Kidney epithelial cell (primary cell): ENCODE measurements around the gene NDUFS5. TPM values are rescaled to one million over a fixed set of nuclear protein-coding genes. Genes with fewer than 3 reads are reported as not detected.
A peak's percentile ranks its signal among the peaks of the same experiment; 100 is the strongest.

Experiments
- DNase-seq: peaks from one replicate; pipeline ENCODE4 v3.0.0-alpha.2; 2010; ENCODE audit warnings: low read depth
- H3K27me3 ChIP-seq: 2 replicates; pipeline ENCODE4 v1.6.0; 2011; ENCODE audit warnings: low read length; ENCODE audit not compliant: control insufficient read depth, insufficient read depth
- H3K36me3 ChIP-seq: 2 replicates; pipeline ENCODE4 v1.5.1; 2011; ENCODE audit warnings: low read length; ENCODE audit not compliant: control insufficient read depth, insufficient read depth
- H3K4me3 ChIP-seq: 2 replicates; pipeline ENCODE4 v1.5.1; 2011; ENCODE audit warnings: low read depth, mild to moderate bottlenecking, control low read depth, low read length
- CTCF ChIP-seq: IDR thresholded peaks from 2 replicates; pipeline ENCODE4 v1.5.1; 2011; ENCODE audit warnings: mild to moderate bottlenecking, moderate library complexity, low read length, control low read depth, inconsistent platforms; ENCODE audit not compliant: insufficient read depth, poor library complexity, severe bottlenecking
- total RNA-seq: library from RNA; depleted of rRNA; stranded (reverse); fragments of >200 nt; gene quantifications from 2 replicates; pipeline ENCODE4 v1.2.3, GENCODE V29; 2015

Gene NDUFS5
- total RNA-seq, 1 donor from 2014 or later: 403 TPM

DNA sequence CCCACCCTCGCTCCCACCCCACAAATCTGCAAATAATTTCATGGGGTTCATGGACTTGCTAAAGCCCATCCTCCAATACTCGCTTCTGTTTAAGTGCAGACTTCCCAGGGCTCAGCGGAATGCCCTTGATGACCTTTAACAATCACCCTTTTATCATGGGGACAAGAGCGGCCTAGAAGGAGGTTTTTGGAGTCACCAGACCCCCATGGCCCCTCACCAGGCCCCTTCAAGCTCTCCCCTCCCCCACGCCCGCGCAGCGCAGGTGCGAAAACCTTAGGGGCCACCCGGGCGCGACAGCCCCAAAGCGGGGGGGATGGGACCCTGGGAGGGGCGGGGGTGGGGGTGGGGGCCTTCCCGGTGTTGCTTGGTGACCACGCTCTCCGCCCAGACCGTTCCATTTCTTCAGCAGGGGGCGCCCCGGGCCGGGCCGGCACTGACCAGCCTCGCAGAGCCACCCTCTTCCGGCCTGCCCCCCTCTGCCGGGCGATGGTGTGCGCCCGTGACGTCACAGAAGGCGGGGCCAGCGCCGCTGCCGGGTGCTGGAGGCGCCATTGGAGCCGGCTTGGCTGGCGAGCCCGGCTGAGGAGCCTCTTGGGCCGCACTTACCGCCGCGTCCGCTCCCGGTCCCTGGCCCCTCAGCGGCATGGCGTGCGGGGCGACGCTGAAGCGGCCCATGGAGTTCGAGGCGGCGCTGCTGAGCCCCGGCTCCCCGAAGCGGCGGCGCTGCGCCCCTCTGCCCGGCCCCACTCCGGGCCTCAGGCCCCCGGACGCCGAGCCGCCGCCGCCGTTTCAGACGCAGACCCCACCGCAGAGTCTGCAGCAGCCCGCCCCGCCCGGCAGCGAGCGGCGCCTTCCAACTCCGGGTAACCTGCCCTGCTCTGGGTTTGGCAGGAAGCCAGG lies 35.2 kb upstream of the NDUFS5 start, which contains the start of gene AKIRIN1:
Gene AKIRIN1, plus strand, starts transcription at position 539 of the 900 bp plus-strand sequence. Its CDS starts 105 bp downstream, at position 644.
- peak; percentile 70 for DNase-seq
- no peak for TF ChIP-seq CTCF
- H3K27me3 ChIP-seq: no peaks in the 10 kb centered on the region
- H3K4me3 ChIP-seq: peak within 1 kb of the TSS; percentile 94
- no peaks in the 10 kb centered on the region for H3K36me3 ChIP-seq

DNA sequence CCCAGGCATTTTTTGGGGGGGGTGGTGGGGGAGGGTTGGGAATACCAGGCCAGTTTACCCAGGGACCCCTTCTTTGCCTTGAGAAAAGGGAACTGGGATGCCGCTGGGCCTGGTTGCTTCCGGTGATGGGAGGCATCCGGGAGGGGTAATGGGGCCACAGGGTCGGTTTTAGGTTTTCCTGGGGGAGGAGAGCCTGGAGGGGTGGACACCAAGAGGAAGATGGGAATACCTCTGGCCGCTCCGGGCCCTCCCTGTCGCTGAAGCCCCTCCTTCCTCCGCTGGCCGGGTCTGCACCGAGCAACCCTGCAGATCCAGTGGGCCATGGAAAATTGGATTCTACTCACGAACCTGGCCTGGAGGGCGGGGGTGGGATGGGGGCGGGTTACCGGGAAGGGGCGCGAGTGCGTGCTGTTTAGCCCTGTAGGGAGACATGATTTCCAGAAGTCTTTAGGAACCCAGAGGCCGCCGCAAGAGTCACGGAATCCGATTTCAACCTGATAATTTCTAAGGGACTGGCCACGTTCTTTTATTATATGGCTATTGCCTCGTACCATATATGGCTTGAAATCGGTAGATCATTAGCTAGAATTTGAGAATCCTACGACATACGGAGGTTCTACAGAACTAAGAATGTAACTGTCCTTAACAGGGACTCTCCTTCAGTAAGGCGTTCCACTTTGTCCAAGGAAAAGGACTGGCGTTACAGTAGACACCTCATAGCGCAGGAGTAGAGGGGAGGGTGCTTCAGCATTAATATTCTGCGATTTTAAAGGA lies 34.3 kb upstream of the NDUFS5 start:
- no peak for DNase-seq
- Histone ChIP-seq H3K36me3 (no peaks in the 10 kb centered on the region), H3K27me3 (no peaks in the 10 kb centered on the region), H3K4me3 (peak overlapping the region; percentile 94)
- no peak for TF ChIP-seq CTCF

DNA sequence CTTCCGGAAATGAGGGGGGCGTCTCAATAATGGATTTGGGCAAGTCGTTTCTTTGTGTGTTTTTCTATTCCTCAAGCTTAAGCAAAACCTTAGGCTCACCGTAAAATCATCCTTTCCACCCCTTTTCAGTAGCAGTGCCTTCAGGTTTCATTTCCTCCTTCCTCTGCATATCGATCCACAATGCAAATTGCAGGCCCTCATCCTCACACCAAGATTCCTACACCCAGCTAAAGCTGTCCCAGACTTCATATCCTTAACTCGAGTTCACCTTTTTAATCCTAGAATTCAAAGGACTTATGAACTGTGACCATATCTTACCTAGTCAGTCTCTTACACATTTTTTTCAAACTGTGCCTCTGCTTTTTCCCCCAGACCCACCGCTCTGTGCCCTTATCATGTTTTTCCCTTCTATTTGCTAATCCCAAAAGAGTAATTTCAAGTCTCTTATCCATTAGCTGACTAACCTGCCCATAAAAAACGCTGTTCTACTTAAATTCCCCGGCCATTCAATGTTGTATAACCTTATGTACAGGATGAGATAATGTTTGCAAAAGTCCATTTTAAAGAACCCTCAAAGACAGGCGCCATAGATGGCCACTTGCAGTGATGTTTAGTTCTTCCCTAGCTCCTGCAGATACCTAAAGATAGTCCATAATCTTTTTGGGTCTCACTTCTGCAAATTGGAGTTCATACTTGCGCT lies 33.6 kb upstream of the NDUFS5 start:
- Histone ChIP-seq H3K27me3 (no peaks in the 10 kb centered on the region), H3K36me3 (no peaks in the 10 kb centered on the region), H3K4me3 (peak overlapping the region; percentile 94)
- DNase-seq: no peak
- TF ChIP-seq CTCF: no peak

DNA sequence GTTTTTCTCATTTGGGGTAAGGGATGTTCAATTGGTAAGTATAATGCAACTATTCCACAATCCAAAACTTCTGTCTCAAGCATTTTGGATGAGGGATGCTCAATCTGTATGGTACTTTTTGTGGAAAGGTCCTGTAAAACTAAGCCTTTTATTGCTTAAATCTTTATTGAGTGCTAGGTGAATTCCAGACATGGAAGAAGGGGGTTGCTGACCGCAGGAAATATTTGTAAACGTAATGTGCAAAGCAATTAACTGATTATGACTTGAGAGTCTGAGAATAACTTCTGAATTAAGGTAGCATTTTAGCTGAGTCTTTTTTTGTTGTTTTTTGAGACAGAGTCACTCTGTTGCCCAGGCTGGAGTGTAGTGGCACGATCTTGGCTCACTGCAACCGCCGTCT lies 32.0 kb upstream of the NDUFS5 start:
- no peak for TF ChIP-seq CTCF

GRCh38 chr1:38997034-38997900 lies 28.9 kb upstream of the NDUFS5 start:
- no peaks in the 10 kb centered on the region for H3K27me3 ChIP-seq
- DNase-seq: no peak
- no peak overlapping the region for H3K4me3 ChIP-seq
- H3K36me3 ChIP-seq: no peaks in the 10 kb centered on the region
- no peak for TF ChIP-seq CTCF

More for the DNA sequence above, 32.0 kb upstream of the NDUFS5 start:
- no peak overlapping the region for H3K4me3 ChIP-seq
- no peak for DNase-seq
- H3K36me3 ChIP-seq: no peaks in the 10 kb centered on the region
- H3K27me3 ChIP-seq: no peaks in the 10 kb centered on the region
